ENCODE results near the gene NRDE2. TPM values are rescaled to one million over a fixed set of nuclear protein-coding genes. Genes with fewer than 3 reads are reported as not detected.

Gene NRDE2, protein sequence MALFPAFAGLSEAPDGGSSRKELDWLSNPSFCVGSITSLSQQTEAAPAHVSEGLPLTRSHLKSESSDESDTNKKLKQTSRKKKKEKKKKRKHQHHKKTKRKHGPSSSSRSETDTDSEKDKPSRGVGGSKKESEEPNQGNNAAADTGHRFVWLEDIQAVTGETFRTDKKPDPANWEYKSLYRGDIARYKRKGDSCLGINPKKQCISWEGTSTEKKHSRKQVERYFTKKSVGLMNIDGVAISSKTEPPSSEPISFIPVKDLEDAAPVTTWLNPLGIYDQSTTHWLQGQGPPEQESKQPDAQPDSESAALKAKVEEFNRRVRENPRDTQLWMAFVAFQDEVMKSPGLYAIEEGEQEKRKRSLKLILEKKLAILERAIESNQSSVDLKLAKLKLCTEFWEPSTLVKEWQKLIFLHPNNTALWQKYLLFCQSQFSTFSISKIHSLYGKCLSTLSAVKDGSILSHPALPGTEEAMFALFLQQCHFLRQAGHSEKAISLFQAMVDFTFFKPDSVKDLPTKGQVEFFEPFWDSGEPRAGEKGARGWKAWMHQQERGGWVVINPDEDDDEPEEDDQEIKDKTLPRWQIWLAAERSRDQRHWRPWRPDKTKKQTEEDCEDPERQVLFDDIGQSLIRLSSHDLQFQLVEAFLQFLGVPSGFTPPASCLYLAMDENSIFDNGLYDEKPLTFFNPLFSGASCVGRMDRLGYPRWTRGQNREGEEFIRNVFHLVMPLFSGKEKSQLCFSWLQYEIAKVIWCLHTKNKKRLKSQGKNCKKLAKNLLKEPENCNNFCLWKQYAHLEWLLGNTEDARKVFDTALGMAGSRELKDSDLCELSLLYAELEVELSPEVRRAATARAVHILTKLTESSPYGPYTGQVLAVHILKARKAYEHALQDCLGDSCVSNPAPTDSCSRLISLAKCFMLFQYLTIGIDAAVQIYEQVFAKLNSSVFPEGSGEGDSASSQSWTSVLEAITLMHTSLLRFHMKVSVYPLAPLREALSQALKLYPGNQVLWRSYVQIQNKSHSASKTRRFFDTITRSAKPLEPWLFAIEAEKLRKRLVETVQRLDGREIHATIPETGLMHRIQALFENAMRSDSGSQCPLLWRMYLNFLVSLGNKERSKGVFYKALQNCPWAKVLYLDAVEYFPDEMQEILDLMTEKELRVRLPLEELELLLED
- polyA plus RNA-seq (2011; rRNA removed) (8.8 and 9.2 TPM in 2 replicates), polyA minus RNA-seq (2011; rRNA and poly(A)+ RNA removed) (9.2 and 12.6 TPM in 2 replicates)

DNA sequence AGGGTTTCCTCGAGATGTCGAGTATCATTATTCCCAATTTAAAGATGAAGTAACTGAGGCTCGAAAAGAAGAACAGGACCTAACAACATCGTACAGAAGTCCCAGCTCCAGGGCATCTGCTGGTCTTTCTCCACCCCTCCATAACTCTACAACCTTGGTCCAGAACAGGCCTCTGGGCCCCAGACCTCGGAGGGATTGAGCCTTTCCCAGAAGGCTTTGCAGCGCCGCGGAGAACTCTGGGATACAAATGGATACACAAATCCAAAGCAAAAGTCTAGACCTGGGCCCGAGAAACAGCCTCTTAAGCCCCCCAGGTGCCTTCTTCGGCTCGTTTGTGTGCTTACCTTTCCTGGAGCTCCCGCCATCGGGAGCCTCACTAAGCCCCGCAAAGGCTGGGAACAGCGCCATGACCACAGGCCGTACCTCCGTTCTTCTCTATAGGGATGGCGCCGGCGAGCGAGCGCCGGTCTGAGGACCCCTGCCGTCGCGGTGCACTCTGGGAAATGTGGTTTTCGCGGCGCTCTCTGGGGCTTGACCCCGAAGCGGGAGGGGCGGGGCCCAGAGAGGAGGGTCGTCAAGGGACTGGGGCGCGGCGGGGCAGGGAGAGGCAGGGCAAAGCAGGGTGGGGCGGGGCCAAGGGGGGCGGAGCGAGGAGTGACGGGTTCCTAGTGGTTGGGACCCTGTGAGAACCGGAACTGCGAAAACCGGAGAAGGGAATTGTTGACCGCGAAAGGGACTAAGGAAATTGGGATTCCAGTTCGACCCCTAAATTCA is at the start of gene NRDE2:
NRDE2 (minus strand) TSS at position 445 of the 774 bp plus-strand sequence; CDS start at position 408, 37 bp downstream.
- ChIA-PET POLR2A (no interaction called here), CTCF (no interaction called here)
- peak; percentile 73 for DNase-seq (ENCODE audit: low read depth)

DNA sequence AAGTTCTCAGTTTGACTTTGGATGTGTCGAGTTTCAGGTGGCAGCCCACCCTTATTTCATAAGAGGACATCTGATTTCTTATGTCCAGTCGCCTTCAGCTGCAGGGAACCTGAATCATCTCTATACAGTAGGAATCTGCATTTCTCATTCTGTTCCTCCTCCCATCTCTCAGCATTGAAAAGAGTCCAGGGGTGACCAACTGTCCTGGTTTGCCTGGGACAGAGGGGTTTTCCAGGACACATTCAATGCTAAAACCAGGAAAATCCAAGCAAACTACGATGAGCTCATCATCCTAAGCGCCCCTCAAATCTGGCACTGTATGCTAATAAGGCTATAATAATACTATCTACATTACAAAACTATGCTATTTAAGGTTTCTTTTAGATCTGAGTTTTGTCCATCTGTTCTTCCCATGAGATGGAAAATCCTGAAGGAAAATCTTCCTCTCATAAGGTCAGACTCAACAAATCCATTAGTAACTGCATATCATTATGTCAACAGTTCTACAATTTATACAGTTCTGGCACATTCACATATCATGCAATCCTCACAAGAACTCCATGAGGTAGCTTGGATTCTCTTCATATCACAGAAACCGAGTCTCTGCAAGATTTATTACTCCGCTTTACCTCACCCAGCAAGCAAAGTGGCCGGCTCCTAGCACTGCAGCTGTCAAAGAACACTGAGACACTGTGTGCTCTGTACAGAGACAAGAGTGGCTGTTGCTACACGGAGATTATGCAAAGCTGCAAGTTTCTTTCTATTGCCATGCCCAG is 49.5 kb upstream of the NRDE2 start:
- POLR2A ChIA-PET: no interaction called here
- H3K36me3 ChIP-seq (ENCODE audit: control insufficient read depth, insufficient read depth, low read length): no peaks in the 10 kb centered on the region
- H3K4me3 ChIP-seq (ENCODE audit: low read depth, low read length): no peak overlapping the region
- CTCF ChIA-PET: interaction anchor here (1.6 kb wide), 1 partner anchor 9 kb away, joined by 3 read pairs; no protein-coding TSS in a partner anchor
- TF ChIP-seq, protein P1, sequence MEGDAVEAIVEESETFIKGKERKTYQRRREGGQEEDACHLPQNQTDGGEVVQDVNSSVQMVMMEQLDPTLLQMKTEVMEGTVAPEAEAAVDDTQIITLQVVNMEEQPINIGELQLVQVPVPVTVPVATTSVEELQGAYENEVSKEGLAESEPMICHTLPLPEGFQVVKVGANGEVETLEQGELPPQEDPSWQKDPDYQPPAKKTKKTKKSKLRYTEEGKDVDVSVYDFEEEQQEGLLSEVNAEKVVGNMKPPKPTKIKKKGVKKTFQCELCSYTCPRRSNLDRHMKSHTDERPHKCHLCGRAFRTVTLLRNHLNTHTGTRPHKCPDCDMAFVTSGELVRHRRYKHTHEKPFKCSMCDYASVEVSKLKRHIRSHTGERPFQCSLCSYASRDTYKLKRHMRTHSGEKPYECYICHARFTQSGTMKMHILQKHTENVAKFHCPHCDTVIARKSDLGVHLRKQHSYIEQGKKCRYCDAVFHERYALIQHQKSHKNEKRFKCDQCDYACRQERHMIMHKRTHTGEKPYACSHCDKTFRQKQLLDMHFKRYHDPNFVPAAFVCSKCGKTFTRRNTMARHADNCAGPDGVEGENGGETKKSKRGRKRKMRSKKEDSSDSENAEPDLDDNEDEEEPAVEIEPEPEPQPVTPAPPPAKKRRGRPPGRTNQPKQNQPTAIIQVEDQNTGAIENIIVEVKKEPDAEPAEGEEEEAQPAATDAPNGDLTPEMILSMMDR (IDR thresholded peaks at IDR 0.05; ENCODE audit: insufficient read depth, low read depth, low read length): no peak
- DNase-seq (ENCODE audit: low read depth): no peak
- H3K27me3 ChIP-seq (ENCODE audit: control insufficient read depth, insufficient read depth, low read length): no peaks in the 10 kb centered on the region

More for the DNA sequence above, at the start of gene NRDE2:
- Histone ChIP-seq H3K4me3 (ENCODE audit: low read depth, low read length) (peak within 1 kb of the TSS; percentile 56), H3K36me3 (ENCODE audit: control insufficient read depth, insufficient read depth, low read length) (no peaks in the 10 kb centered on the region), H3K27me3 (ENCODE audit: control insufficient read depth, insufficient read depth, low read length) (peaks cover 2% of the 10 kb centered on the region)
- TF ChIP-seq, protein P1 (IDR thresholded peaks at IDR 0.05; ENCODE audit: insufficient read depth, low read depth, low read length): no peak

DNA sequence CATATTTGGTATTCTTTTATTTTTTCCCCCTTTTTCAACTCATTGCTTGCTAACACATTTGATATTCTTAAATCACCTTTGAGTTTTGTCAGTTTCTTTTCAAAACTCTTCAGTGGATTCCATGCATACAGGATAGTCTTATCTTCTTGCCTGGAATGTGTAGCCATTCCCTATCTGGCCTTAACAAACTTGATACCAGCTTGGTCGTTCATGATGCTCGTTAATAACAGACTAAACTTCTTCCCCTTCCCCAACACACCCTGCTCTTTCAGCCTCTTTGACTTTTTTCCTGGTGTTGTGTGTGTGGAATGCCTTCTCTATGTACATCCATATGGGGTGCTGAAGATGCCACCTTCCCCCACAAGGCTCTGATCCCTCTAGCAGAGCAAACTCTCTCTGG is 47.4 kb upstream of the NRDE2 start:
- Histone ChIP-seq H3K27me3 (ENCODE audit: control insufficient read depth, insufficient read depth, low read length) (no peaks in the 10 kb centered on the region), H3K4me3 (ENCODE audit: low read depth, low read length) (no peak overlapping the region), H3K36me3 (ENCODE audit: control insufficient read depth, insufficient read depth, low read length) (no peaks in the 10 kb centered on the region)
- POLR2A ChIA-PET: no interaction called here
- DNase-seq (ENCODE audit: low read depth): no peak
- TF ChIP-seq, protein P1 (IDR thresholded peaks at IDR 0.05; ENCODE audit: insufficient read depth, low read depth, low read length): no peak
- CTCF ChIA-PET: interaction anchor here (0.8 kb wide), 1 partner anchor 313 kb away, joined by 3 read pairs; no protein-coding TSS in a partner anchor

DNA sequence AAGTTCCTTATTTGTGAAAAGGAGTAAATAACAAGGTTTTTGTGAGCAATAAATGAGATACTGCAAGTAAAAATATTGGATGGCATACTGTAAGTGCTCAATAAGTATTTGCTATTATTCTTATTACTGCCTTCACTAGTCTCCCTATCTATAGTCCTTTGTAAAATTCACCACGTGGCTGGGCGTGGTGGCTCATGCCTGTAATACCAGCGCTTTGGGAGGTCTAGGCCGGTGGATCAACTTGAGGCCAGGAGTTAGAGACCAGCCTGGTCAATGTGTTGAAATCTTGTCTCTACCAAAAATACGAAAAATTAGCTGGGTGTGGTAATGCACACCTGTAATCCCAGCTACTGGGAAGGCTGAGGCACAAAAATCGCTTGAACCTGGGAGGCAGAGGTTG is 46.5 kb upstream of the NRDE2 start:
- no peak for DNase-seq (ENCODE audit: low read depth)
- ChIA-PET CTCF (interaction anchor here (0.8 kb wide), 1 partner anchor 314 kb away, joined by 3 read pairs; no protein-coding TSS in a partner anchor), POLR2A (no interaction called here)
- no peak overlapping the region for H3K4me3 ChIP-seq (ENCODE audit: low read depth, low read length)
- no peaks in the 10 kb centered on the region for H3K36me3 ChIP-seq (ENCODE audit: control insufficient read depth, insufficient read depth, low read length)
- TF ChIP-seq, protein P1 (IDR thresholded peaks at IDR 0.05; ENCODE audit: insufficient read depth, low read depth, low read length): no peak
- no peaks in the 10 kb centered on the region for H3K27me3 ChIP-seq (ENCODE audit: control insufficient read depth, insufficient read depth, low read length)

Measured in BJ (cell line).